Sigmoid colon (tissue), 7 donors: ENCODE results near the gene EFCAB13. TPM values are rescaled to one million over a fixed set of nuclear protein-coding genes. Genes with fewer than 3 reads are reported as not detected.
A peak's percentile ranks its signal among the peaks of the same experiment; 100 is the strongest.

ENCODE experiments used
- DNase-seq: peaks from one replicate; pipeline ENCODE4 v3.0.0-alpha.2; 2019
- H3K27ac ChIP-seq, 4 donors: fragments of 200-600 bp; sonication (generic); one replicate each; pipeline ENCODE4 v1.5.1; 2016 to 2019; ENCODE audit warnings: mild to moderate bottlenecking in 1 of 4
- H3K27me3 ChIP-seq, 3 donors: fragments of 200-600 bp; sonication (generic); one replicate each; pipeline ENCODE4 v1.5.1; 2019; ENCODE audit warnings: mild to moderate bottlenecking in 1 of 3
- H3K36me3 ChIP-seq, 4 donors: fragments of 200-600 bp; sonication (generic); one replicate each; pipeline ENCODE4 v1.5.1; 2016 to 2019
- H3K4me1 ChIP-seq, 4 donors: fragments of 200-600 bp; sonication (generic); one replicate each; pipeline ENCODE4 v1.5.1; 2017 to 2019
- H3K4me3 ChIP-seq, 4 donors: fragments of 200-600 bp; sonication (generic); one replicate each; pipeline ENCODE4 v1.5.1; 2017 to 2019; ENCODE audit warnings: mild to moderate bottlenecking in 2 of 4, moderate library complexity in 1 of 4
- H3K9me3 ChIP-seq, 4 donors: fragments of 200-600 bp in 3 of 4; sonication (generic) in 3 of 4; one replicate each; pipeline versions ENCODE4 v1.5.1 to v1.6.1; 2013 to 2019
- CTCF ChIP-seq, 4 experiments: fragments of 450-650 bp in 3 of 4; fragments of 200-600 bp in 1 of 4; IDR thresholded peaks; one replicate each; pipeline ENCODE4 v1.5.1; 2016 to 2019; ENCODE audit warnings: antibody characterized with exemption in 4 of 4, mild to moderate bottlenecking in 3 of 4, moderate library complexity in 2 of 4
- EP300 ChIP-seq, 4 donors: sonication (generic); formaldehyde crosslinking; IDR thresholded peaks; one replicate each; pipeline ENCODE4 v1.6.1; 2017; ENCODE audit warnings: antibody characterized with exemption in 4 of 4
- POLR2A ChIP-seq, 2 donors: fragments of 450-650 bp; IDR thresholded peaks; one replicate each; pipeline ENCODE4 v1.6.1; 2016; ENCODE audit warnings: antibody characterized with exemption in 2 of 2, mild to moderate bottlenecking in 2 of 2, moderate library complexity in 2 of 2
- POLR2AphosphoS5 ChIP-seq, 4 donors: sonication (generic); formaldehyde crosslinking; IDR thresholded peaks; one replicate each; pipeline ENCODE4 v1.6.1; 2017; ENCODE audit warnings: antibody characterized with exemption in 4 of 4
- WGBS, 2 donors: extraction: QIAGEN DNeasy Blood & Tissue Kit; methylation state at CpG; one replicate each; pipeline ENCODE4 v1.1.7; 2013; 5-methylcytosine and 5-hydroxymethylcytosine counted together
- intact Hi-C: fragments of 100-400 bp; cut with DNase I; formaldehyde crosslinking; loops from one replicate; pipeline ENCODE4 v1.15.1; 2023
- polyA plus RNA-seq, 3 donors: library from polyadenylated mRNA; stranded (reverse); fragments of 200-250 nt; gene quantifications; one replicate each; pipeline ENCODE4 v1.2.3, GENCODE V29; 2013
- total RNA-seq, 4 donors: library from RNA; depleted of rRNA; stranded (reverse); fragments of >200 nt; gene quantifications; one replicate each; pipeline ENCODE4 v1.1.0, GENCODE V29; 2016
- donor health status: healthy with polysubstance abuse.
- donor health status: Bipolar disorder and iron deficiency.
- donor health status: healthy.

Gene EFCAB13
- total and polyA plus RNA-seq, 7 donors = 0.46 to 16.3 (median 8.7) TPM

GRCh38 chr17:47297661-47298400 lies 25.9 kb upstream of the EFCAB13 start:
- TF ChIP-seq EP300 (IDR thresholded peaks at IDR 0.05) = no peak
- no peak for TF ChIP-seq CTCF (IDR thresholded peaks at IDR 0.05)
- no peak for TF ChIP-seq POLR2AphosphoS5 (IDR thresholded peaks at IDR 0.05)
- TF ChIP-seq POLR2A (IDR thresholded peaks at IDR 0.05) = no peak
- H3K4me3 ChIP-seq = no peak overlapping the region
- H3K27me3 ChIP-seq = no peaks in the 10 kb centered on the region
- H3K36me3 ChIP-seq = peaks cover 17 to 61% (median 30%) of the 10 kb centered on the region in 4 donors
- intact Hi-C loops = no loop called here
- peak overlapping the region in 3 of 4 donors; percentile 29 to 47 (median 43) for H3K27ac ChIP-seq
- peaks cover 0 to 36% (median 23%) of the 10 kb centered on the region in 4 donors for H3K4me1 ChIP-seq
- no peaks in the 10 kb centered on the region for H3K9me3 ChIP-seq
- DNase-seq = no peak
- WGBS, 2 donors = 94 to 96% methylated on average over 4 of the region's 4 CpGs

- peaks cover 17 to 61% (median 30%) of the 10 kb centered on the region in 4 donors for H3K36me3 ChIP-seq
- WGBS, 2 donors = 95 to 97% methylated on average over 6 of the region's 6 CpGs
- DNase-seq = no peak
- H3K9me3 ChIP-seq = no peaks in the 10 kb centered on the region
- H3K27ac ChIP-seq = peak overlapping the region in 3 of 4 donors; percentile 17 to 41 (median 23)
- no peak for TF ChIP-seq POLR2A (IDR thresholded peaks at IDR 0.05)
- no peak for TF ChIP-seq POLR2AphosphoS5 (IDR thresholded peaks at IDR 0.05)
- TF ChIP-seq EP300 (IDR thresholded peaks at IDR 0.05) = no peak
- no peak overlapping the region for H3K4me3 ChIP-seq
- intact Hi-C loops = no loop called here
- no peaks in the 10 kb centered on the region for H3K27me3 ChIP-seq
- peaks cover 0 to 36% (median 23%) of the 10 kb centered on the region in 4 donors for H3K4me1 ChIP-seq
Observed at GRCh38 chr17:47298712-47299111, 25.0 kb upstream of the EFCAB13 start.

- WGBS, 2 donors = 84 to 89% methylated on average over 13 of the region's 13 CpGs
- Histone ChIP-seq H3K36me3 (peaks cover 17 to 61% (median 30%) of the 10 kb centered on the region in 4 donors), H3K4me3 (no peak overlapping the region), H3K4me1 (peaks cover 0 to 32% (median 23%) of the 10 kb centered on the region in 4 donors), H3K27me3 (no peaks in the 10 kb centered on the region), H3K27ac (peak overlapping the region in 3 of 4 donors; percentile 22 to 41 (median 23)), H3K9me3 (no peaks in the 10 kb centered on the region)
- DNase-seq = no peak
- TF ChIP-seq CTCF (IDR thresholded peaks at IDR 0.05) (no peak), POLR2AphosphoS5 (IDR thresholded peaks at IDR 0.05) (no peak), EP300 (IDR thresholded peaks at IDR 0.05) (no peak), POLR2A (IDR thresholded peaks at IDR 0.05) (no peak)
- intact Hi-C loops = no loop called here
Observed at GRCh38 chr17:47299239-47299910, 24.4 kb upstream of the EFCAB13 start.

GRCh38 chr17:47300718-47301117 lies 23.0 kb upstream of the EFCAB13 start:
- Histone ChIP-seq H3K4me3 (no peak overlapping the region), H3K27ac (no peak overlapping the region), H3K27me3 (no peaks in the 10 kb centered on the region), H3K4me1 (peaks cover 0 to 31% (median 21%) of the 10 kb centered on the region in 4 donors), H3K9me3 (no peaks in the 10 kb centered on the region), H3K36me3 (peaks cover 17 to 65% (median 28%) of the 10 kb centered on the region in 4 donors)
- DNase-seq = no peak
- WGBS, 2 donors = 88 to 89% methylated on average over 1 of the region's 1 CpG
- TF ChIP-seq POLR2A (IDR thresholded peaks at IDR 0.05) (no peak), CTCF (IDR thresholded peaks at IDR 0.05) (no peak), POLR2AphosphoS5 (IDR thresholded peaks at IDR 0.05) (no peak), EP300 (IDR thresholded peaks at IDR 0.05) (no peak)
- intact Hi-C loops = no loop called here

- TF ChIP-seq CTCF (IDR thresholded peaks at IDR 0.05) (no peak), EP300 (IDR thresholded peaks at IDR 0.05) (no peak), POLR2AphosphoS5 (IDR thresholded peaks at IDR 0.05) (no peak), POLR2A (IDR thresholded peaks at IDR 0.05) (no peak)
- H3K36me3 ChIP-seq = peaks cover 17 to 65% (median 28%) of the 10 kb centered on the region in 4 donors
- intact Hi-C loops = no loop called here
- no peaks in the 10 kb centered on the region for H3K9me3 ChIP-seq
- peaks cover 0 to 36% (median 23%) of the 10 kb centered on the region in 4 donors for H3K4me1 ChIP-seq
- H3K4me3 ChIP-seq = no peak overlapping the region
- 83% methylated on average over 3 of the region's 3 CpGs for WGBS, 2 donors
- no peak overlapping the region for H3K27ac ChIP-seq
- DNase-seq = no peak
- H3K27me3 ChIP-seq = no peaks in the 10 kb centered on the region
Observed at GRCh38 chr17:47301161-47301560, 22.6 kb upstream of the EFCAB13 start.
